Caco-2 (cell line): ENCODE data around the gene LPAR3. TPM values are rescaled to one million over a fixed set of nuclear protein-coding genes. Genes with fewer than 3 reads are reported as not detected.

Source experiments
- BruUV-seq: library from RNA; stranded (reverse); fragments of 400-500 nt; replicated peaks from 2 replicates; lab custom pipeline; 2021; lab: Mats Ljungman, UMichigan
- CTCF ChIA-PET: fragments of 300-600 bp; sonication (Branson Sonifier 250); formaldehyde crosslinking; loops from one replicate; lab custom pipeline; 2022; ENCODE audit warnings: antibody characterized with exemption; lab: Charles Lee
- POLR2A ChIA-PET: fragments of 300-600 bp; sonication (Branson Sonifier 250); formaldehyde crosslinking; loops from one replicate; lab custom pipeline; 2022; ENCODE audit warnings: antibody characterized with exemption; lab: Charles Lee
- DNase-seq, 2 experiments: peaks; one replicate each; pipeline versions ENCODE4 v3.0.0 to v3.0.0-alpha.2; 2020 to 2022
- H3K27me3 ChIP-seq: replicated peaks from 2 replicates; pipeline ENCODE4 v1.6.0; 2011; ENCODE audit warnings: low read length; ENCODE audit not compliant: control insufficient read depth, insufficient read depth
- H3K36me3 ChIP-seq: 2 replicates; pipeline ENCODE4 v1.5.1; 2011; ENCODE audit warnings: low read length; ENCODE audit not compliant: control insufficient read depth, insufficient read depth
- H3K4me1 ChIP-seq: fragments of 250-450 bp; sonication (Bioruptor Pico); 2 replicates; pipeline ENCODE4 v1.5.1; 2020; ENCODE audit warnings: mild to moderate bottlenecking
- H3K4me3 ChIP-seq: 2 replicates; pipeline ENCODE4 v1.5.1; 2011; ENCODE audit warnings: low read depth, mild to moderate bottlenecking, control low read depth, low read length
- H3K9me3 ChIP-seq: fragments of 250-450 bp; sonication (Bioruptor Pico); 2 replicates; pipeline ENCODE4 v1.5.1; 2020; ENCODE audit warnings: mild to moderate bottlenecking, moderate library complexity
- H3K27ac Mint-ChIP-seq: one replicate; pipeline ENCODE4 v1.8.0; 2022; ENCODE audit warnings: mixed read lengths; ENCODE audit not compliant: unreplicated experiment
- H3K27me3 Mint-ChIP-seq: one replicate; pipeline ENCODE4 v1.8.0; 2022; ENCODE audit warnings: mixed read lengths; ENCODE audit not compliant: insufficient read depth, unreplicated experiment
- H3K36me3 Mint-ChIP-seq: one replicate; pipeline ENCODE4 v1.8.0; 2022; ENCODE audit warnings: mild to moderate bottlenecking, mixed read lengths; ENCODE audit not compliant: insufficient read depth, unreplicated experiment
- H3K4me1 Mint-ChIP-seq: one replicate; pipeline ENCODE4 v1.8.0; 2022; ENCODE audit warnings: low read depth, mixed read lengths; ENCODE audit not compliant: unreplicated experiment
- H3K4me3 Mint-ChIP-seq: one replicate; pipeline ENCODE4 v1.8.0; 2022; ENCODE audit warnings: mild to moderate bottlenecking, moderate library complexity, mixed read lengths; ENCODE audit not compliant: unreplicated experiment
- H3K9me3 Mint-ChIP-seq: one replicate; pipeline ENCODE4 v1.8.0; 2022; ENCODE audit warnings: mixed read lengths; ENCODE audit not compliant: unreplicated experiment
- CTCF ChIP-seq, 2 experiments: fragments of 200-600 bp in 1 of 2; IDR thresholded peaks; 1 replicate in 1 of 2; 2 replicates in 1 of 2; pipeline versions ENCODE4 v1.5.1 to v1.8.0; 2011 to 2022; ENCODE audit warnings: antibody characterized with exemption in 1 of 2, control low read depth in 1 of 2, inconsistent platforms in 1 of 2, low read depth in 1 of 2, low read length in 1 of 2, mild to moderate bottlenecking in 1 of 2, moderate library complexity in 1 of 2; ENCODE audit not compliant: insufficient read depth in 1 of 2, severe bottlenecking in 1 of 2, unreplicated experiment in 1 of 2
- intact Hi-C: fragments of 100-400 bp; cut with micrococcal nuclease; formaldehyde crosslinking; loops from one replicate; pipeline ENCODE4 v1.10.0; 2022; ENCODE audit not compliant: unreplicated experiment
- total RNA-seq: library from RNA; stranded (reverse); gene quantifications from 2 replicates; pipeline ENCODE4 v1.2.3, GENCODE V29; 2022

LPAR3 gene
- total RNA-seq, 1 experiment from 2014 or later: not detected

DNA sequence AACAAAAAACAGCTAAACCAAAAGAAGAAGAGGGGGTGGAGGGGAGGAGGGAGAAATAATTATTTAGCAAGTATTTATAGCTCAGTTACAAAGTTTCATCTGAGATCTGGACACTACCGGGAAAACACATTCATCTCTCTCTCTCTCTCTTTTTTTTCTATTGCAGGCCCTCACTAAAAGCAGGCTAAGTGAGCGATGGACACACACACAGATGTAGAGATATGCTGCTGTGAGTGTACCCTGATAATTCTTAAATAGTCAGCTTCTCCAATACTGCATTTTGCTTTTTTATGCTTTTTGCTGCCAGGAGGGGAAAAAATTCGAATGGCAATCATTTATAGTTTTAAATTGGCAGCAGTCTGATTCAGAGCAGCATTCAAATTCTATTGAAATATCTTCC, 65.0 kb downstream of the LPAR3 start:
- BruUV-seq: no TSS peak
- no peaks in the 10 kb centered on the region for H3K4me1 ChIP-seq
- no peak overlapping the region for H3K4me3 Mint-ChIP-seq
- no peak for DNase-seq
- H3K9me3 Mint-ChIP-seq: no peaks in the 10 kb centered on the region
- H3K27me3 Mint-ChIP-seq: peaks cover 14% of the 10 kb centered on the region
- H3K36me3 ChIP-seq: no peaks in the 10 kb centered on the region
- no peaks in the 10 kb centered on the region for H3K4me1 Mint-ChIP-seq
- TF ChIP-seq CTCF (IDR thresholded peaks at IDR 0.05; ENCODE audit: insufficient read depth in 1 of 2, low read depth in 1 of 2, low read length in 1 of 2, severe bottlenecking in 1 of 2, unreplicated experiment in 1 of 2): no peak
- ChIA-PET CTCF (no interaction called here), POLR2A (no interaction called here)
- no peaks in the 10 kb centered on the region for H3K36me3 Mint-ChIP-seq
- no peaks in the 10 kb centered on the region for H3K27me3 ChIP-seq
- intact Hi-C loops: no loop called here
- no peak overlapping the region for H3K4me3 ChIP-seq
- H3K27ac Mint-ChIP-seq: no peak overlapping the region
- H3K9me3 ChIP-seq: no peaks in the 10 kb centered on the region

GRCh38 chr1:84827555-84827954, 65.5 kb downstream of the LPAR3 start:
- Mint-ChIP-seq H3K36me3 (no peaks in the 10 kb centered on the region), H3K4me3 (no peak overlapping the region), H3K4me1 (no peaks in the 10 kb centered on the region), H3K27me3 (peaks cover 14% of the 10 kb centered on the region), H3K9me3 (no peaks in the 10 kb centered on the region), H3K27ac (no peak overlapping the region)
- no peaks in the 10 kb centered on the region for H3K27me3 ChIP-seq
- CTCF ChIA-PET: no interaction called here
- H3K36me3 ChIP-seq: no peaks in the 10 kb centered on the region
- no peaks in the 10 kb centered on the region for H3K4me1 ChIP-seq
- TF ChIP-seq CTCF (IDR thresholded peaks at IDR 0.05; ENCODE audit: insufficient read depth in 1 of 2, low read depth in 1 of 2, low read length in 1 of 2, severe bottlenecking in 1 of 2, unreplicated experiment in 1 of 2): no peak
- POLR2A ChIA-PET: no interaction called here
- no peak for DNase-seq
- H3K4me3 ChIP-seq: no peak overlapping the region
- intact Hi-C loops: no loop called here
- no peaks in the 10 kb centered on the region for H3K9me3 ChIP-seq
- BruUV-seq: no TSS peak

DNA sequence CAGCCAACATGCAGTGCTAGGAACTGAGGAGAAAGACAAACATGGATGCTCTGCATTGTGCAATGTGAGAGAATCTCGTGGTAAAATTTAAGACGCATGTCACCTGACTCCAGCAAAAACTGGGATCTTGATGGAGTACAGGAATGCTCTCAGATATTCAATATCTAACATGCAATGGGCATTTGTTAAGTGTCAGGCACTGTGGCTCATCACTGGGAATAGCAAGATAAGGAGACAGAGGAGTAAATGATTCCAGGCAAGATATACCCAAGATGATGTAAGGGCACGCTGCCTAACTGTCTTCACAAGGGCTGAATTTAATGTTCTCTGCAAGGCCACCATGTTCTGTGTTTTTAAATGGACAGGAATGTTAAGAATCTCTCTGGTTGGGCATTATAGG, 67.8 kb downstream of the LPAR3 start:
- H3K27ac Mint-ChIP-seq: no peak overlapping the region
- BruUV-seq: no TSS peak
- H3K9me3 Mint-ChIP-seq: no peaks in the 10 kb centered on the region
- no peaks in the 10 kb centered on the region for H3K4me1 Mint-ChIP-seq
- ChIA-PET POLR2A (no interaction called here), CTCF (no interaction called here)
- intact Hi-C loops: no loop called here
- H3K4me3 ChIP-seq: no peak overlapping the region
- H3K27me3 ChIP-seq: no peaks in the 10 kb centered on the region
- no peaks in the 10 kb centered on the region for H3K36me3 ChIP-seq
- DNase-seq: no peak
- TF ChIP-seq CTCF (IDR thresholded peaks at IDR 0.05; ENCODE audit: insufficient read depth in 1 of 2, low read depth in 1 of 2, low read length in 1 of 2, severe bottlenecking in 1 of 2, unreplicated experiment in 1 of 2): no peak
- H3K36me3 Mint-ChIP-seq: no peaks in the 10 kb centered on the region
- peaks cover 12% of the 10 kb centered on the region for H3K27me3 Mint-ChIP-seq
- H3K4me1 ChIP-seq: no peaks in the 10 kb centered on the region
- no peak overlapping the region for H3K4me3 Mint-ChIP-seq
- H3K9me3 ChIP-seq: no peaks in the 10 kb centered on the region
